Measurements from ENCODE around the gene LMO7. TPM values are rescaled to one million over a fixed set of nuclear protein-coding genes. Genes with fewer than 3 reads are reported as not detected.
"Not testable (repeated sequence)": the region's sequence is repeated elsewhere in the genome, so short reads cannot be mapped to it uniquely, and the experiment has no call there.

LMO7 gene
- total RNA-seq, 1 experiment from 2014 or later: 105 TPM

- no peak for DNase-seq
- Mint-ChIP-seq H3K4me3 (ENCODE audit: low read depth, unreplicated experiment) (peak overlapping the region; percentile 13), H3K4me1 (ENCODE audit: low read depth, unreplicated experiment) (peaks cover 32% of the 10 kb centered on the region), H3K36me3 (ENCODE audit: insufficient read depth, unreplicated experiment) (peaks cover 6% of the 10 kb centered on the region), H3K27ac (ENCODE audit: unreplicated experiment) (no peak overlapping the region), H3K9me3 (ENCODE audit: low read depth, unreplicated experiment) (no peaks in the 10 kb centered on the region), H3K27me3 (ENCODE audit: unreplicated experiment) (no peaks in the 10 kb centered on the region)
- CTCF ChIA-PET: interaction anchor here (1.9 kb wide), 1 partner anchor 66 kb away, joined by 10 read pairs; no protein-coding TSS in a partner anchor
- TF ChIP-seq CTCF (IDR thresholded peaks at IDR 0.05; ENCODE audit: unreplicated experiment): no peak
- no TSS peak for BruUV-seq (replicated peaks)
- intact Hi-C loops (cut with micrococcal nuclease; ENCODE audit: unreplicated experiment): loop anchor here (5.0 kb wide), 1 partner anchor 173 kb away; no protein-coding TSS in a partner anchor
These were observed 58.6 kb downstream of the LMO7 start for GRCh38 chr13:75694722-75695121.

GRCh38 chr13:75695908-75696307 lies 59.8 kb downstream of the LMO7 start:
- not testable (repeated sequence) for H3K36me3 Mint-ChIP-seq (ENCODE audit: insufficient read depth, unreplicated experiment); H3K9me3 Mint-ChIP-seq (ENCODE audit: low read depth, unreplicated experiment); H3K27me3 Mint-ChIP-seq (ENCODE audit: unreplicated experiment); BruUV-seq (replicated peaks); H3K4me3 Mint-ChIP-seq (ENCODE audit: low read depth, unreplicated experiment); H3K27ac Mint-ChIP-seq (ENCODE audit: unreplicated experiment)
- CTCF ChIA-PET: interaction anchor here (0.6 to 1.9 kb wide), 3 partner anchors 9 to 166 kb away, joined by 3 to 10 read pairs (median 3); no protein-coding TSS in a partner anchor
- intact Hi-C loops (cut with micrococcal nuclease; ENCODE audit: unreplicated experiment): loop anchor here (5.0 kb wide), 1 partner anchor 171 kb away; no protein-coding TSS in a partner anchor
- DNase-seq: peak; percentile 39
- peak; percentile 20 for TF ChIP-seq CTCF (IDR thresholded peaks at IDR 0.05; ENCODE audit: unreplicated experiment)
- H3K4me1 Mint-ChIP-seq (ENCODE audit: low read depth, unreplicated experiment): peaks cover 32% of the 10 kb centered on the region

- intact Hi-C loops (cut with micrococcal nuclease; ENCODE audit: unreplicated experiment): loop anchor here (5.0 kb wide), 1 partner anchor 168 kb away; no protein-coding TSS in a partner anchor
- Mint-ChIP-seq H3K4me3 (ENCODE audit: low read depth, unreplicated experiment) (no peak overlapping the region), H3K9me3 (ENCODE audit: low read depth, unreplicated experiment) (no peaks in the 10 kb centered on the region), H3K27me3 (ENCODE audit: unreplicated experiment) (no peaks in the 10 kb centered on the region), H3K27ac (ENCODE audit: unreplicated experiment) (peak overlapping the region; percentile 77), H3K36me3 (ENCODE audit: insufficient read depth, unreplicated experiment) (peaks cover 6% of the 10 kb centered on the region), H3K4me1 (ENCODE audit: low read depth, unreplicated experiment) (peaks cover 16% of the 10 kb centered on the region)
- TF ChIP-seq CTCF (IDR thresholded peaks at IDR 0.05; ENCODE audit: unreplicated experiment): no peak
- BruUV-seq (replicated peaks): no TSS peak
- no peak for DNase-seq
- CTCF ChIA-PET: no interaction called here
These were observed 62.9 kb downstream of the LMO7 start for GRCh38 chr13:75699062-75699461.

GRCh38 chr13:75699717-75700116 lies 63.6 kb downstream of the LMO7 start:
- H3K4me3 Mint-ChIP-seq (ENCODE audit: low read depth, unreplicated experiment); CTCF ChIA-PET; BruUV-seq (replicated peaks); H3K4me1 Mint-ChIP-seq (ENCODE audit: low read depth, unreplicated experiment); H3K9me3 Mint-ChIP-seq (ENCODE audit: low read depth, unreplicated experiment); H3K27me3 Mint-ChIP-seq (ENCODE audit: unreplicated experiment): not testable (repeated sequence)
- peak overlapping the region; percentile 77 for H3K27ac Mint-ChIP-seq (ENCODE audit: unreplicated experiment)
- intact Hi-C loops (cut with micrococcal nuclease; ENCODE audit: unreplicated experiment): loop anchor here (5.0 to 10.0 kb wide), 2 partner anchors 95 to 168 kb away; no protein-coding TSS in a partner anchor
- DNase-seq: peak; percentile 39
- peaks cover 10% of the 10 kb centered on the region for H3K36me3 Mint-ChIP-seq (ENCODE audit: insufficient read depth, unreplicated experiment)

GRCh38 chr13:75700552-75700951 lies 64.4 kb downstream of the LMO7 start:
- no TSS peak for BruUV-seq (replicated peaks)
- intact Hi-C loops (cut with micrococcal nuclease; ENCODE audit: unreplicated experiment): loop anchor here (10.0 kb wide), 1 partner anchor 94 kb away; no protein-coding TSS in a partner anchor
- CTCF ChIA-PET: no interaction called here
- no peak for DNase-seq
- Mint-ChIP-seq H3K27ac (ENCODE audit: unreplicated experiment) (no peak overlapping the region), H3K4me1 (ENCODE audit: low read depth, unreplicated experiment) (peaks cover 8% of the 10 kb centered on the region), H3K9me3 (ENCODE audit: low read depth, unreplicated experiment) (no peaks in the 10 kb centered on the region), H3K36me3 (ENCODE audit: insufficient read depth, unreplicated experiment) (peaks cover 16% of the 10 kb centered on the region), H3K27me3 (ENCODE audit: unreplicated experiment) (no peaks in the 10 kb centered on the region), H3K4me3 (ENCODE audit: low read depth, unreplicated experiment) (no peak overlapping the region)
- no peak for TF ChIP-seq CTCF (IDR thresholded peaks at IDR 0.05; ENCODE audit: unreplicated experiment)
